ENCODE results near the gene MAD1L1. TPM values are rescaled to one million over a fixed set of nuclear protein-coding genes. Genes with fewer than 3 reads are reported as not detected.

The MAD1L1 gene
- total RNA-seq, 1 donor from 2014 or later: 32.3 TPM

DNA sequence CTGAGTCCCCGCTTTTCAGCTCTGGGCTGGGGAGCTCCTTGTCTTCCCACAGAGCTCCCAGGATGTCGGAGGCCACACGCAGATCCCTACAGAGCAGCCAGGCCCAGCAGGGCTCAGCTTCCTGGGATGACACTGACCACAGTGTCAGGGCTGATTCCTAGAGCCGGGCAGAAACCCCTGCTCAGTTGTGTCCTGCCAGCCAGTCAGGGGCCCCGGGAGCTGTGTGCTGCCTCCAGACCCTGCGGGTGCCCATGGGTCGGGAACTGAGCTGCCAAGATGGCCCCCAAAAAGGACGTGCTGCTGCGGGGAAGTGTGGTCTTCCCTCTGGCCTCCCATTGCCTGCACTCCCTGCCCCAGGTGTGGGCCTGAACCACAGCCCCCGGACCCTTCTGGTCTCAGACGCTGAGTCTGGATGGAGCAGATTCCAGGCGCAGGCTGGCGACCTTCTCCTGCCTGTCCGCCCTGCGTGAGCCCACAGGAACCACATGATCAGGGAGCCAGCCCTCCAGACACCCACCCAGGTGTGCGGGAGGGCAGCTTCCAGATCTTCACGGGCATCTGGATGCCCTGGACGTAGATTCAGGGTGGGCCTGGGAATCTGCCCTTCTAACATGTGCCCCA is 217.4 kb downstream of the MAD1L1 start:
- no peak overlapping the region for H3K4me2 ChIP-seq (ENCODE audit: low read length)

DNA sequence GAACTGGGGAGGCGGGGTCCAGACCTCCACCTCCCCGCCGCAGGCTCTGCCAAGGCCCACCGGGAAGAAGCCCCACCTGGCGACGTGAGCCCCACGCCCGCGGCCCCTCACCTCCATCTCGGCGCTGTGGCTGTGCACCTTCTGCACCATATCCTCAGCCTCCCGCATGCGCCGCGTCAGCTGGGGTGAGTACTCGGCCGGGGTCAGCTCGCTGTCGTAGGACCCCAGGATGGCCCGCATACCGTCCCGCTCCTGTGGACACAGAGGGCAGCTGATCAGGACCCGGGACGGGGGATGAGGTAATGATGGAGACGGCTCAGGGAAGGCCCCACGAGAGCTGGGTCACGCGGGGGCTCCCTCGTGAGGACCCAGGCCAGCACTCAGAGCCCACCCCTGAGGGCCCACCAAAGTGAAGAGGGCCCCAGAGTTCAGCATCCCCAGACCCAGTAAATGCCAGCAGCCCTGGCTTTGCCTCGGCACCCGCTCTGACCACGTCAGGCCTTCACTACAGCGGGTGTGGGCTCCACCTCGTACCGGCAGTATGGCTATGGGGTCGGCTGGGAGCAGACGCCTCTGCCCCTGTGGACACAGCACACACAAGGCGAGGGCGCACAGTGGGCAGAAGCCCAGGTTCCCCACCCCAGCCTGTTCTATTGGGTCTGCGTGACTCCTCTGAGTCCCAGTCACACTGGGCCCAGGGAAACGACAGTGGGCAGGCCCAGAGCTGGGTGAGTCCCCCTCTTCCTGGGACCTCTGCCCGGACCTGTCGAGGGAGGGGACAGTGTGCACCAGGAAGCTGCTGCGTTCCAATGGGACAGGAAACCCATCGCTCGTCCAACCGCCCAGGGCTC is 218.1 kb downstream of the MAD1L1 start:
- Histone ChIP-seq H4K20me1 (ENCODE audit: insufficient read depth, low read length) (peaks cover 18% of the 10 kb centered on the region), H3K27ac (ENCODE audit: low read depth, low read length) (no peak overlapping the region), H3K4me3 (ENCODE audit: insufficient read depth, low read depth, low read length) (no peak overlapping the region), H3K4me2 (ENCODE audit: low read length) (no peak overlapping the region), H3K4me1 (ENCODE audit: insufficient read depth, low read length) (peaks cover 19% of the 10 kb centered on the region), H2AFZ (ENCODE audit: low read depth, low read length) (no peak overlapping the region), H3K9me3 (ENCODE audit: insufficient read depth, low read depth, low read length) (no peaks in the 10 kb centered on the region), H3K79me2 (ENCODE audit: insufficient read depth, low read length) (peaks cover 4% of the 10 kb centered on the region), H3K27me3 (ENCODE audit: insufficient read depth, low read length) (no peaks in the 10 kb centered on the region), H3K9ac (ENCODE audit: low read length) (no peak overlapping the region), H3K36me3 (ENCODE audit: insufficient read depth, low read length) (no peaks in the 10 kb centered on the region)
- Mint-ChIP-seq H3K27me3 (ENCODE audit: low read depth, unreplicated experiment) (no peaks in the 10 kb centered on the region), H3K36me3 (ENCODE audit: low read depth, unreplicated experiment) (peaks cover 7% of the 10 kb centered on the region), H3K4me3 (ENCODE audit: unreplicated experiment) (no peak overlapping the region), H3K9me3 (ENCODE audit: unreplicated experiment) (no peaks in the 10 kb centered on the region), H3K27ac (ENCODE audit: unreplicated experiment) (no peak overlapping the region), H3K4me1 (ENCODE audit: low read depth, unreplicated experiment) (peaks cover 14% of the 10 kb centered on the region)
- FAIRE-seq (no peak), DNase-seq (ENCODE audit: low read depth) (no peak)
- TF ChIP-seq EZH2 (IDR thresholded peaks at IDR 0.05; ENCODE audit: insufficient read depth, low read length): no peak
- TF ChIP-seq, protein P1, sequence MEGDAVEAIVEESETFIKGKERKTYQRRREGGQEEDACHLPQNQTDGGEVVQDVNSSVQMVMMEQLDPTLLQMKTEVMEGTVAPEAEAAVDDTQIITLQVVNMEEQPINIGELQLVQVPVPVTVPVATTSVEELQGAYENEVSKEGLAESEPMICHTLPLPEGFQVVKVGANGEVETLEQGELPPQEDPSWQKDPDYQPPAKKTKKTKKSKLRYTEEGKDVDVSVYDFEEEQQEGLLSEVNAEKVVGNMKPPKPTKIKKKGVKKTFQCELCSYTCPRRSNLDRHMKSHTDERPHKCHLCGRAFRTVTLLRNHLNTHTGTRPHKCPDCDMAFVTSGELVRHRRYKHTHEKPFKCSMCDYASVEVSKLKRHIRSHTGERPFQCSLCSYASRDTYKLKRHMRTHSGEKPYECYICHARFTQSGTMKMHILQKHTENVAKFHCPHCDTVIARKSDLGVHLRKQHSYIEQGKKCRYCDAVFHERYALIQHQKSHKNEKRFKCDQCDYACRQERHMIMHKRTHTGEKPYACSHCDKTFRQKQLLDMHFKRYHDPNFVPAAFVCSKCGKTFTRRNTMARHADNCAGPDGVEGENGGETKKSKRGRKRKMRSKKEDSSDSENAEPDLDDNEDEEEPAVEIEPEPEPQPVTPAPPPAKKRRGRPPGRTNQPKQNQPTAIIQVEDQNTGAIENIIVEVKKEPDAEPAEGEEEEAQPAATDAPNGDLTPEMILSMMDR (IDR thresholded peaks at IDR 0.05; ENCODE audit: insufficient read depth, low read depth, low read length): no peak

More for the DNA sequence above, 217.4 kb downstream of the MAD1L1 start:
- no peak overlapping the region for H2AFZ ChIP-seq (ENCODE audit: low read depth, low read length)
- no peaks in the 10 kb centered on the region for H3K36me3 ChIP-seq (ENCODE audit: insufficient read depth, low read length)
- no peak overlapping the region for H3K27ac Mint-ChIP-seq (ENCODE audit: unreplicated experiment)
- H4K20me1 ChIP-seq (ENCODE audit: insufficient read depth, low read length): peaks cover 15% of the 10 kb centered on the region
- peaks cover 25% of the 10 kb centered on the region for H3K4me1 ChIP-seq (ENCODE audit: insufficient read depth, low read length)
- no peaks in the 10 kb centered on the region for H3K9me3 Mint-ChIP-seq (ENCODE audit: unreplicated experiment)
- H3K4me1 Mint-ChIP-seq (ENCODE audit: low read depth, unreplicated experiment): peaks cover 18% of the 10 kb centered on the region
- TF ChIP-seq, protein P1 (IDR thresholded peaks at IDR 0.05; ENCODE audit: insufficient read depth, low read depth, low read length): no peak
- TF ChIP-seq EZH2 (IDR thresholded peaks at IDR 0.05; ENCODE audit: insufficient read depth, low read length): no peak
- H3K27ac ChIP-seq (ENCODE audit: low read depth, low read length): no peak overlapping the region
- H3K9ac ChIP-seq (ENCODE audit: low read length): no peak overlapping the region
- H3K9me3 ChIP-seq (ENCODE audit: insufficient read depth, low read depth, low read length): no peaks in the 10 kb centered on the region
- no peaks in the 10 kb centered on the region for H3K27me3 ChIP-seq (ENCODE audit: insufficient read depth, low read length)
- no peak overlapping the region for H3K4me3 Mint-ChIP-seq (ENCODE audit: unreplicated experiment)
- DNase-seq (ENCODE audit: low read depth): no peak
- peaks cover 7% of the 10 kb centered on the region for H3K36me3 Mint-ChIP-seq (ENCODE audit: low read depth, unreplicated experiment)
- no peak for FAIRE-seq
- H3K4me3 ChIP-seq (ENCODE audit: insufficient read depth, low read depth, low read length): no peak overlapping the region
- H3K27me3 Mint-ChIP-seq (ENCODE audit: low read depth, unreplicated experiment): no peaks in the 10 kb centered on the region
- peaks cover 4% of the 10 kb centered on the region for H3K79me2 ChIP-seq (ENCODE audit: insufficient read depth, low read length)
